ENCODE measurements around the gene LPAR1.

LPAR1 gene

DNA sequence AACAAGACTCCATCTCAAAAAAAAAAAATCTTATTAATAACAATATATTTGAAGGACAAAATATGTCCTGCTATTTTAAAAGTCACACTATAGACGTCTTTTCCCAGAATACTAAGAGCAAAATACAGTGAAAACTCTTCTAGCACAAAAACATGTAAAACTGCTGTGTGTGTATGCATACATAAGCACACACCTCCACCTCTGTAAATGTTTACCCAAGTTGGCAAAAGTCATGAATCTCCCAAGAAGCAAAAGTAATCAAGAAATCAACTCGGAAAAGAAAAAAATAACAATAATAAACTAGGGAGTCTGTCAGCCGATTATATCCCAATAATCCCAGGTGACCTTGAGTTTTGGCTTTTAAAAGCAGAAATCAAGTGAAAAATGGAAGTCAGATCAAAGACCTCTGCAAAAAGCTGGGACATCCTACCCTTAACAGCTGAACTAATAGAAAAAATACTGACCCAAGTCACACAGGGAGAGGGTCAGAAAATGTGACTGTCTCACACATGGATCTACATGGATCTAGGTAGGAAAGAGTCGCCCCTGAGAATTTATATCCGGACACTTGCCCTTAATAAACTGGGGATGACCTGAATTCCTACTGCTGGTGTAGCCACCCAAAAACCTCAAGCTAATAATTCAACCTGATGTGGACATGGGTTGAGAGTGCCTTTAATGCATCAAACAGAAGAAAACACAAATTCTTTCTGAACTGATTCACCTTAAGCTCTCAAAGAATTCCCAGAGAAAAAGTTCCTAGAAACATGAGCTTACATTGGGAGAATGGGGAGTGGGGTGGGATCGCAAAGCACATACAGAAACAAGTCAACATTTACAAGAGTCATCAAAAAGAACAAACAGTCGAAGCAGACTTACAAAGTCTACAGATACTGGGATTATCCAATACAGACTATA is 29.9 kb downstream of the LPAR1 start:
- DNase-seq: no peak
- intact Hi-C loops (cut with DNase I): no loop called here

DNA sequence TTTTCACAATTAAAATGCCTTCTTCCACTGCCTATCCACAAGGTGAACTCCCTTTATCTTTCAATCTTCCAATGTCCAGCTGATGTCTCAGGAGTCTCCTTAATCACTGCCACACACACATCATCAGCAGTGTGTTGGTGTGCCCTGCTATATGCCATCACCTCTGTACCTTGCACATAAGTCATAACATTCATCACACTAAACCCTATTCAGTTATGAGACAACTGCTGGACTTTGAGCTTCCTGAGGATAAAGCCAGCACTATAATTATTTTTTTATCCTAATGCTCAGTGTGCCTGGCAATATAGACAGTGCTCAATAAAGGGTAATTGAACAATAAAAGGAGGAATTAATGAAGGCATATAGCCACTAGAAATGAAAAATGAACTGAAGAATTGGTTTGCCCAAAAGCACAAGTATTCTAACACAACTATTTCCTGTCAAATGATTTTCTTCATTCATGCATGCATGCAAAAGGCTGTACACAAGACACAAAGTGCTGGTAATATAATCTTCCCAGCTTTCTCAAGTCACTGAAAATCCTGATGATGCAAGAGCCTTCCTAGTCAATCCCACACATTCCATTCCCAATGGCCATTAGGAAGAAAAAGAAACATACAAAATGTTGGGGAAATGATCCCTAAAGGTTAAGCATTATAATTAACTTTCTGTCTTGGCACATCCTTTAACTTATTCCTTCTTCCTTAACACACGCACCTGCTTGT is 32.4 kb downstream of the LPAR1 start:
- no peak for DNase-seq
- intact Hi-C loops (cut with DNase I): no loop called here

- DNase-seq: no peak
- intact Hi-C loops (cut with DNase I): no loop called here
Observed at GRCh38 chr9:111004936-111005335, 33.3 kb downstream of the LPAR1 start.

- intact Hi-C loops (cut with DNase I): no loop called here
- DNase-seq: no peak
Observed at GRCh38 chr9:111003182-111003581, 35.1 kb downstream of the LPAR1 start.

GRCh38 chr9:111001526-111001925 is 36.7 kb downstream of the LPAR1 start:
- intact Hi-C loops (cut with DNase I): no loop called here
- DNase-seq: no peak

GRCh38 chr9:111000202-111000601 is 38.1 kb downstream of the LPAR1 start:
- intact Hi-C loops (cut with DNase I): no loop called here
- DNase-seq: peak in 39 of 42 donors; percentile 8 to 79 (median 40)

GRCh38 chr9:110999379-110999778 is 38.9 kb downstream of the LPAR1 start:
- intact Hi-C loops (cut with DNase I): no loop called here
- DNase-seq: peak in 7 of 42 donors; percentile 14 to 55 (median 24)

GRCh38 chr9:110997847-110998246 is 40.4 kb downstream of the LPAR1 start:
- DNase-seq: no peak
- intact Hi-C loops (cut with DNase I): no loop called here

- intact Hi-C loops (cut with DNase I): no loop called here
- DNase-seq: peak in 4 of 42 donors; percentile 21 to 71 (median 38)
Observed at GRCh38 chr9:110996436-110997220, 41.6 kb downstream of the LPAR1 start.

DNA sequence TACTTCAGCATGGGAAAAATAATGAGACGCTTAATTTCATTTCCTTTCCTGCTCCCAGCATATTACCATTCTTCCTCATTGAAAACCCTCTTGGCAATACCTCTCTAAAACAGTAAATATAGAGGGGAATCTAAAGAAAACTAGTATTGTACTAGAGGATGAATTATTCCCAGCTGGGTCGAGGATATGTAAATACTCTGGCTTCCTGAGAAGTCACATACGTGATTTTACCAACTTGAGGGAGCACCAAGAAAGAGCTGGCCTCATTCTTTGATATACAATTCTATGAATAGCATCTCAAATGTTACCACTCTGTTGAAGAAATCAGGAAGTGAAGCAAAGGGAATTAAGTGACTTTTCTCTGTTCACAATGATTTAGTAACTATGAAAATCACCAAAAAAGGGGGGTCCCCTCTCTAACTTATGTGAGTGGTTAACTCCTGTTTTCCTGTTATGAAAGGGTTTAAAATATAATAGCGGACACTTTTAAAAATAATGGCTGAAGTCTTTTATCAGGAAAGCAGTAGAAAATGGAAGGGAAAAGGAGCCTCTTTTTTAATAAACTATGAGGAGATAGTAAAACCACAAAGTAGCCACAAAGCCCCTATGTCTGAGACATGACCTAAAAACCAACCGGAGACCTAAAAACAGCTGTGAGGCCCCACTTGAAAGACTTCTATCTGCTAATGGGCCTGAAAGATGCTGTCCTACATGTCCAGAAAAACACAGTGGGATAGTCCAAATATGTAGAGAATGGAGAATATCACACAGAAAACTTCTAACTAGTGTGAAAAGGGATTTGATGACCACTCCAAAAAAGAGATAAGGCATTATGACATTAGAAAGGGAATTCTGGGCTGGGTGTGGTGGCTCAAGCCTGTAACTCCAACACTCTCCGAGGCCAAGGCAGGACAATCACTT is 42.6 kb downstream of the LPAR1 start:
- DNase-seq: no peak
- intact Hi-C loops (cut with DNase I): no loop called here

DNA sequence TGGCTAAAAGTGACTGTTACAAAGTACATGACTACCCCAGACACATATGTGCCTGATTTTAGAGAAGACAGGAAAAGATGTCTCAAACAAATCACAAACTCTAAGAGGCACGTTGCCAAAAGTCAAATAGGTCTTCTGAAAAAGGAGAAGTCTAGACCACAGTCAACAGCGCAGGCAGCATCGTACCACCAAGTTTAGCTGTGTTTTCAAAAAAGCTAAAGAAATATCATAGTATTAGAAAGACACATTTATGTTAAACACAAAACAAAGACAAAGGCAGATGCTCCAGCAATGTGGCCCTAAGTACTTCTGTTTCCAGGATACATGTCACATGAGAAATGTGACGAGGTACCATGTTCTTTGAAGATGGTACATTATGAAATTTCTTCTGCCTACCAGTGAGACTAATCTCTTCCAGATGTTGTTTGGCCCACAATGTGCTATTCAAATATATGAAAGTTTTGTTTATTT is 43.5 kb downstream of the LPAR1 start:
- intact Hi-C loops (cut with DNase I): no loop called here
- DNase-seq: peak in 1 of 42 donors; percentile 33

GRCh38 chr9:110990481-110990880 is 47.8 kb downstream of the LPAR1 start:
- DNase-seq: no peak
- intact Hi-C loops (cut with DNase I): no loop called here

DNA sequence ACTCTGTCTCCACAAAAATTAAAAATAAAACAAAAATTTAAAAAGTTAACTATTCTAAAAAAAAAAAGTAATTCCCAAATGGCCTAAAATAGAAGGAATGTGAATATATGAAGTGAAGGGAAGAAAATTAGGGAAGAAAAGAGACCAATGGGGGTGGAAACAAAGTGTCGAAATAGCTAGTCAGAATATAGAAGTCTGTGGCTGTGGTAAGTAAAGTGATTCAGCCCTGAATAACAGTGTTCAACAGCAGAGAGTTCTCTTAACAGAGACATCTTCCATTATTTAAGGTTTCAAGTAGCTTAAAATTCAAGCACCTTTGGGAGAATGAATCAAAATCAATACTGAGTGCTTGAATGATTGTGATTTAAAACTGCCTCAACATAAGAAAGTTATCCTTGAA is 51.7 kb downstream of the LPAR1 start:
- intact Hi-C loops (cut with DNase I): no loop called here
- DNase-seq: no peak

DNA sequence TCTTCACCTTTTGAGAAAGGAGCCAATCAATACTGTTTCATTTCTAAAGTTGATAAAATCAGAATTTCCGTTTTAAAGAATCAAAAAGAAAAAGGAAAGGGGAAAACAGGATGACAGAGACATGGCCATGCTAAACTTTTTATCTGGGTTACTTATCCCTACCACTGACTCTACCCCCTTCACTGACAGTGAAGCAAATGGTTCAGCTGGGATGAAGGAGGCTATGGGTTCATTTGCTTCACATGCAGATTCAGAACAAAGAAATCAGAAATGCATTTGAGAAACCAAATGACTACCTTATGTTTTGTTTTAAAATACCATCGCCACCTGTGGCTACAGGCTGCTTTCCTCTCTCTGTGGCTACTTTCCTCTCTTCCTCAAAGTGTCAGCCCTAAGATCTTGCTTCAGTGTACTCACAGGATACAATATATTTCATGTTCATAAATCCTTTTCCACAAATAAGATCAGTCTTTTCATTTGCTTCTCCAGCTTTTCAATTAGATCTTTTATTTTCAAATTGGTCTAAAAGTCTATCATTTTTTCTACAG is 53.3 kb downstream of the LPAR1 start:
- intact Hi-C loops (cut with DNase I): no loop called here
- no peak for DNase-seq

DNA sequence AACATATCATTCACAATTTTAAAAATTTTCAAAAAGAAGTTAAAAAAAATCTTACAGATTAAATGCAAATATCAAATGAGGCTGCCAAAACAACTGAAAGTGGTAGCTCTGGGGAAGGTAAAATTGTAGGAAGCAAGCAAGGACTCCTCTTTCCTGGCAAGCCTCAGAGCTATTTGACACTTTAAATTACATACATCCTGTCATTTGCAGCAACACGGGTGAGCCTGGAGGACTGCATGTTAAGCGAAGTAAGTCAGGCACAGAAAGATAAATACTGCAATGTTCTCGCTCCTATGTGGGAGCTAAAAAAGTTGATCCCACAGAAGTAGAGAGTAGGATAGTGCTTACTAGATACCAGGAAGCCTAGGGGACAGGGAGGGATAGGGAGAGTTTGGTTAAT is 58.0 kb downstream of the LPAR1 start:
- no peak for DNase-seq
- intact Hi-C loops (cut with DNase I): no loop called here

DNA sequence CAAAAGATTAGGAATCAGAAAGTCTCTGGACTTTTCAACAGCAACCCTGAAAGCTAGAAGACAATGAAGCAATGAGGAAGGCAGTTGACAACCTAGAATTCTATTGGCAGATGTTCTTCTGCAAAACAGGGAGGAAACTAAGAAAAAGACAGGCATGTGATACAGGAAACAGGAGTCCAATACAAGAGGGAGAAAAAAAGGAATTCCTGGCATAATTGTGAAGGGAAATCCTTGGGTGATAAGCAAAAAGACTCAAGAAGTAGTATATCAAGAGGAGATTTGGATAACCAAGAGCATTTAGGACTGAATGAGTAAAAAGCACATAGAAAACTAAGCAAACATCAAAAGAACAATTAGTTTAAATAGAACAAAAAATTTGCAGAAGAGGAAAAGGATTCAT is 58.6 kb downstream of the LPAR1 start:
- intact Hi-C loops (cut with DNase I): no loop called here
- no peak for DNase-seq

DNA sequence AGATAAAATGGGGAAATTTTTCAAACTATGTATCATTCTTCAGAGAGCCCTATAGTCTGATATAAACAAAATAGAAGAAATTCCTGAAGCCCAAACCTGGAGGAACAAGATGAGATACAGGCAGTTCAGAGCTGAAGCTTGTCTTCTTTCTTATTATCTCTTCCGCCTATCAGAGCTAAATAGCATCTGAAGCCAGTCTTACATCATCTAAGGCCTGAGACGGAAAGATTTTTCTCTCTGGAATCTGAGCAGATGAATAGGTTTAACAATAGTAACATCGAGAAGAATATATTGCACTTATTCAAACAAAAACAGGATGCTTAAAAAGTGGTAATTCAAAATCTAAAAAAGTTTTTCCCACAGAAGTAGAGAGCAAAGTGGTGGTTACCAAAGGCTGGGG is 59.8 kb downstream of the LPAR1 start:
- no peak for DNase-seq
- intact Hi-C loops (cut with DNase I): no loop called here

DNA sequence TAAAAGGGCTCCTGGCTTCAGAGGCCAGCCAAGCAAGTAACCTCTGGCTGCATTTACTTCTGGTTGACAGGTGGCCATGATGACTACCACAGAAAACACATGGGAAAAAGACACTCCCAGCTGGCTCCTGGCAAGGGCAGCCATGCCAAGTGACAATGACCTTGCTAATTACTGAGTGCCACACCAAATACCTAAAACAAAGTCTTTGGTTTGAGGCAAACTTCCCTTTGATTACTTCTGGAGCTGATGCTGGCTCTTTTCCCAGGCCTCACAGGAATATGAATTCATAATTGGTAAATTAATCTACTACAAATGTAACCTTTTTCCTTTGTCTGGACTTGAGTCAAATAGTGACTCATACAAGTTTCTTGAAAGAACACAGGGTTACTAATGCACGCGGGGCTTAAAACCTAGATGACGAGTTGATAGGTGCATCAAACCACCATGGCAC is 61.0 kb downstream of the LPAR1 start:
- no peak for DNase-seq
- intact Hi-C loops (cut with DNase I): no loop called here
